HG02623 (cell line): Measurements from ENCODE around the gene TNFSF8.
A peak's percentile ranks its signal among the peaks of the same experiment; 100 is the strongest.

Source experiments
- ATAC-seq: cut with Tn5 transposase; IDR thresholded peaks from one replicate; pipeline ENCODE4 v1.9.1; 2021; ENCODE audit warnings: moderate library complexity; ENCODE audit not compliant: unreplicated experiment

The TNFSF8 gene

GRCh38 chr9:114906922-114907571, 23.3 kb downstream of the TNFSF8 start:
- ATAC-seq: no peak

GRCh38 chr9:114905170-114905940, 25.0 kb downstream of the TNFSF8 start:
- no peak for ATAC-seq

GRCh38 chr9:114902786-114903524, 27.4 kb downstream of the TNFSF8 start:
- ATAC-seq: no peak

- no peak for ATAC-seq
Observed at GRCh38 chr9:114900942-114901802, 29.2 kb downstream of the TNFSF8 start.

- ATAC-seq: no peak
Observed at GRCh38 chr9:114899995-114900394, 30.4 kb downstream of the TNFSF8 start.

GRCh38 chr9:114899461-114899860, 30.9 kb downstream of the TNFSF8 start:
- no peak for ATAC-seq

GRCh38 chr9:114898741-114899140, 31.6 kb downstream of the TNFSF8 start:
- ATAC-seq: peak; percentile 71

- ATAC-seq: no peak
Observed at GRCh38 chr9:114897196-114897595, 33.2 kb downstream of the TNFSF8 start.

- no peak for ATAC-seq
Observed at GRCh38 chr9:114896344-114896743, 34.0 kb downstream of the TNFSF8 start.

GRCh38 chr9:114895521-114895991, 34.8 kb downstream of the TNFSF8 start:
- no peak for ATAC-seq

GRCh38 chr9:114894609-114895433, 35.6 kb downstream of the TNFSF8 start:
- ATAC-seq: no peak

- ATAC-seq: no peak
Observed at GRCh38 chr9:114894206-114894605, 36.2 kb downstream of the TNFSF8 start.

- ATAC-seq: no peak
Observed at GRCh38 chr9:114893221-114894010, 37.0 kb downstream of the TNFSF8 start.

GRCh38 chr9:114889802-114890224, 40.6 kb downstream of the TNFSF8 start:
- ATAC-seq: no peak

- no peak for ATAC-seq
Observed at GRCh38 chr9:114888607-114889006, 41.8 kb downstream of the TNFSF8 start.

GRCh38 chr9:114887963-114888362, 42.4 kb downstream of the TNFSF8 start:
- ATAC-seq: no peak

- ATAC-seq: no peak
Observed at GRCh38 chr9:114884787-114885452, 45.5 kb downstream of the TNFSF8 start.

GRCh38 chr9:114883709-114884108, 46.7 kb downstream of the TNFSF8 start:
- ATAC-seq: no peak
